SK-N-SH treated with all-trans-retinoic acid at 6 μM for 48 hours (cell line): ENCODE data around the gene DIP2C.
"Not testable (repeated sequence)": the region's sequence is repeated elsewhere in the genome, so short reads cannot be mapped to it uniquely, and the experiment has no call there.

Experiments
- ATAC-seq: fragments of 200-7000 bp; cut with Tn5 transposase; 3 replicates; pipeline ENCODE4 v1.9.1; 2020; ENCODE audit warnings: mild to moderate bottlenecking, moderate library complexity
- ARNTL ChIP-seq: fragments of 450-650 bp; formaldehyde crosslinking; IDR thresholded peaks from 2 replicates; pipeline ENCODE4 v1.5.0; 2020; ENCODE audit warnings: low read depth, mild to moderate bottlenecking, moderate library complexity, borderline replicate concordance
- BACH2 ChIP-seq: fragments of 250-450 bp; sonication (Bioruptor Pico); IDR thresholded peaks from 2 replicates; pipeline ENCODE4 v1.9.0; 2021; ENCODE audit warnings: mild to moderate bottlenecking, borderline replicate concordance
- CSDC2 ChIP-seq: fragments of 250-450 bp; sonication (Bioruptor Pico); IDR thresholded peaks from 2 replicates; pipeline ENCODE4 v1.5.0; 2020; ENCODE audit warnings: mild to moderate bottlenecking, moderate library complexity
- ESRRG ChIP-seq: fragments of 250-450 bp; sonication (Bioruptor Pico); IDR thresholded peaks from 2 replicates; pipeline ENCODE4 v1.6.1; 2021; ENCODE audit warnings: mild to moderate bottlenecking
- GLIS3 ChIP-seq: fragments of 250-450 bp; sonication (Bioruptor Pico); IDR thresholded peaks from 2 replicates; pipeline ENCODE4 v1.5.0; 2020; ENCODE audit warnings: mild to moderate bottlenecking, moderate library complexity
- ISL1 ChIP-seq: fragments of 250-450 bp; sonication (Bioruptor Pico); IDR thresholded peaks from 2 replicates; pipeline ENCODE4 v2.1.2; 2022; ENCODE audit warnings: mild to moderate bottlenecking, moderate library complexity
- OSR1 ChIP-seq: fragments of 250-450 bp; sonication (Bioruptor Pico); IDR thresholded peaks from 2 replicates; pipeline ENCODE4 v1.8.0; 2022; ENCODE audit warnings: moderate library complexity, mild to moderate bottlenecking, inconsistent platforms
- PPARA ChIP-seq: fragments of 250-450 bp; sonication (Bioruptor Pico); IDR thresholded peaks from 2 replicates; pipeline ENCODE4 v1.5.0; 2020; ENCODE audit warnings: mild to moderate bottlenecking, borderline replicate concordance
- RARB ChIP-seq: fragments of 250-450 bp; sonication (Bioruptor Pico); IDR thresholded peaks from 2 replicates; pipeline ENCODE4 v1.8.0; 2021; ENCODE audit warnings: mild to moderate bottlenecking, moderate library complexity
- SNAI2 ChIP-seq: fragments of 250-450 bp; sonication (Bioruptor Pico); IDR thresholded peaks from 2 replicates; pipeline ENCODE4 v1.5.0; 2020; ENCODE audit warnings: mild to moderate bottlenecking, moderate library complexity
- TCF4 ChIP-seq: fragments of 250-450 bp; sonication (Bioruptor Pico); IDR thresholded peaks from 2 replicates; pipeline ENCODE4 v1.8.0; 2021; ENCODE audit warnings: mild to moderate bottlenecking, moderate library complexity, borderline replicate concordance
- TOX ChIP-seq: fragments of 250-450 bp; sonication (Bioruptor Pico); IDR thresholded peaks from 2 replicates; pipeline ENCODE4 v1.8.0; 2021; ENCODE audit warnings: mild to moderate bottlenecking, moderate library complexity, borderline replicate concordance
- ZC3H10 ChIP-seq: fragments of 250-450 bp; sonication (Bioruptor Pico); IDR thresholded peaks from 2 replicates; pipeline ENCODE4 v1.5.1; 2021; ENCODE audit warnings: mild to moderate bottlenecking, moderate library complexity
- ZFP3 ChIP-seq: fragments of 250-450 bp; sonication (Bioruptor Pico); IDR thresholded peaks from 2 replicates; pipeline ENCODE4 v1.5.0; 2020; ENCODE audit warnings: mild to moderate bottlenecking, moderate library complexity
- ZFP30 ChIP-seq: fragments of 450-650 bp; formaldehyde crosslinking; IDR thresholded peaks from 2 replicates; pipeline ENCODE4 v1.5.0; 2022; ENCODE audit warnings: mild to moderate bottlenecking, moderate library complexity
- ZNF565 ChIP-seq: fragments of 450-650 bp; formaldehyde crosslinking; conservative IDR thresholded peaks from 2 replicates; pipeline ENCODE4 v1.5.0; 2020; ENCODE audit warnings: low read depth, mild to moderate bottlenecking, moderate library complexity
- ZNF70 ChIP-seq: fragments of 450-650 bp; formaldehyde crosslinking; IDR thresholded peaks from 2 replicates; pipeline ENCODE4 v1.5.0; 2020; ENCODE audit warnings: mild to moderate bottlenecking, moderate library complexity
- TF ChIP-seq, protein P1 (sequence below): fragments of 250-450 bp; sonication (Bioruptor Pico); IDR thresholded peaks from 2 replicates; pipeline ENCODE4 v1.8.0; 2020; ENCODE audit warnings: mild to moderate bottlenecking, moderate library complexity, borderline replicate concordance
- TF ChIP-seq, protein P2 (sequence below): fragments of 250-450 bp; sonication (Bioruptor Pico); IDR thresholded peaks from 2 replicates; pipeline ENCODE4 v1.8.0; 2021; ENCODE audit warnings: low read depth, mild to moderate bottlenecking, moderate library complexity, borderline replicate concordance
- TF ChIP-seq, protein P3 (sequence below): fragments of 250-450 bp; sonication (Bioruptor Pico); IDR thresholded peaks from 2 replicates; pipeline ENCODE4 v1.5.0; 2020; ENCODE audit warnings: mild to moderate bottlenecking, moderate library complexity
- TF ChIP-seq, protein P4 (sequence below): fragments of 250-450 bp; sonication (Bioruptor Pico); IDR thresholded peaks from 2 replicates; pipeline ENCODE4 v1.5.1; 2021; ENCODE audit warnings: mild to moderate bottlenecking, moderate library complexity
- TF ChIP-seq, protein P5 (sequence below): fragments of 250-450 bp; sonication (Bioruptor Pico); IDR thresholded peaks from 2 replicates; pipeline ENCODE4 v1.5.1; 2020; ENCODE audit warnings: low read depth, mild to moderate bottlenecking, moderate library complexity

DIP2C gene

DNA sequence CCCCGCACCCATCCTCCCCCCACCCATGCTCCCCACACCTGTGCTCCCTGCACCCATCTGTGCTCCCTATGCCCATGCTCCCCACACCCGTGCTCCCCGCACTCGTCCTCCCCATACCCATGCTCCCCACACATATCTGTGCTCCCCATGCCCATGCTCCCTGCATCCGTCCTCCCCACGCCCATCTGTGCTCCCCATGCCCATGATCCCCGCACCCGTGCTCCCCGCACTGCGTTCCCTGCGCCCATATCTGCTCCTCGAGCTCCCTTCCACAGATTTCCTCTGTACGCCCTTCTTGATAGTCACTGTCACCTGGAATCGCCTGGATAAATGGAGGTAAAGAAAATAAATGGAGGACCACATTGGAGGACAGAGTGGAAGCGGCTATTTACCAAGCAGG lies 9.9 kb downstream of the DIP2C start (continued):
- TF ChIP-seq, protein P1, sequence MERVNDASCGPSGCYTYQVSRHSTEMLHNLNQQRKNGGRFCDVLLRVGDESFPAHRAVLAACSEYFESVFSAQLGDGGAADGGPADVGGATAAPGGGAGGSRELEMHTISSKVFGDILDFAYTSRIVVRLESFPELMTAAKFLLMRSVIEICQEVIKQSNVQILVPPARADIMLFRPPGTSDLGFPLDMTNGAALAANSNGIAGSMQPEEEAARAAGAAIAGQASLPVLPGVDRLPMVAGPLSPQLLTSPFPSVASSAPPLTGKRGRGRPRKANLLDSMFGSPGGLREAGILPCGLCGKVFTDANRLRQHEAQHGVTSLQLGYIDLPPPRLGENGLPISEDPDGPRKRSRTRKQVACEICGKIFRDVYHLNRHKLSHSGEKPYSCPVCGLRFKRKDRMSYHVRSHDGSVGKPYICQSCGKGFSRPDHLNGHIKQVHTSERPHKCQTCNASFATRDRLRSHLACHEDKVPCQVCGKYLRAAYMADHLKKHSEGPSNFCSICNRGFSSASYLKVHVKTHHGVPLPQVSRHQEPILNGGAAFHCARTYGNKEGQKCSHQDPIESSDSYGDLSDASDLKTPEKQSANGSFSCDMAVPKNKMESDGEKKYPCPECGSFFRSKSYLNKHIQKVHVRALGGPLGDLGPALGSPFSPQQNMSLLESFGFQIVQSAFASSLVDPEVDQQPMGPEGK (CRISPR knock-in tag), result no peak
- TF ChIP-seq GLIS3, result no peak
- TF ChIP-seq ZFP30 (CRISPR knock-in tag), result no peak
- no peak for TF ChIP-seq RARB
- no peak for TF ChIP-seq ESRRG (CRISPR knock-in tag)
- no peak for TF ChIP-seq TCF4 (CRISPR knock-in tag)
- TF ChIP-seq, protein P2, sequence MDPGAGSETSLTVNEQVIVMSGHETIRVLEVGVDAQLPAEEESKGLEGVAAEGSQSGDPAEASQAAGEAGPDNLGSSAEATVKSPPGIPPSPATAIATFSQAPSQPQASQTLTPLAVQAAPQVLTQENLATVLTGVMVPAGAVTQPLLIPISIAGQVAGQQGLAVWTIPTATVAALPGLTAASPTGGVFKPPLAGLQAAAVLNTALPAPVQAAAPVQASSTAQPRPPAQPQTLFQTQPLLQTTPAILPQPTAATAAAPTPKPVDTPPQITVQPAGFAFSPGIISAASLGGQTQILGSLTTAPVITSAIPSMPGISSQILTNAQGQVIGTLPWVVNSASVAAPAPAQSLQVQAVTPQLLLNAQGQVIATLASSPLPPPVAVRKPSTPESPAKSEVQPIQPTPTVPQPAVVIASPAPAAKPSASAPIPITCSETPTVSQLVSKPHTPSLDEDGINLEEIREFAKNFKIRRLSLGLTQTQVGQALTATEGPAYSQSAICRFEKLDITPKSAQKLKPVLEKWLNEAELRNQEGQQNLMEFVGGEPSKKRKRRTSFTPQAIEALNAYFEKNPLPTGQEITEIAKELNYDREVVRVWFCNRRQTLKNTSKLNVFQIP, result no peak
- TF ChIP-seq, all 23 proteins: peak for 0

DNA sequence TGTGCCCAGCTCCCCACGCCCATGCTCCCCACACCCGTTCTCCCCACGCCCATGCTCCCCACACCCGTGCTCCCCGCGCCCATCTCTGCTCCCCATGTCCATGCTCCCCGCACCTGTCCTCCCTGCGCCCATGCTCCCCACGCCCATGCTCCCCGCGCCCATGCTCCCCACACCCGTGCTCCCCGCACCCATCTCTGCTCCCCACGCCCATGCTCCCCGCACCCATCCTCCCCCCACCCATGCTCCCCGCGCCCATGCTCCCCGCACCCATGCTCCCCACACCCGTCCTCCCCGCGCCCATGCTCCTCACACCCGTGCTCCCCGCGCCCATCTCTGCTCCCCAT lies 10.8 kb downstream of the DIP2C start:
- ATAC-seq, result not testable (repeated sequence)

DNA sequence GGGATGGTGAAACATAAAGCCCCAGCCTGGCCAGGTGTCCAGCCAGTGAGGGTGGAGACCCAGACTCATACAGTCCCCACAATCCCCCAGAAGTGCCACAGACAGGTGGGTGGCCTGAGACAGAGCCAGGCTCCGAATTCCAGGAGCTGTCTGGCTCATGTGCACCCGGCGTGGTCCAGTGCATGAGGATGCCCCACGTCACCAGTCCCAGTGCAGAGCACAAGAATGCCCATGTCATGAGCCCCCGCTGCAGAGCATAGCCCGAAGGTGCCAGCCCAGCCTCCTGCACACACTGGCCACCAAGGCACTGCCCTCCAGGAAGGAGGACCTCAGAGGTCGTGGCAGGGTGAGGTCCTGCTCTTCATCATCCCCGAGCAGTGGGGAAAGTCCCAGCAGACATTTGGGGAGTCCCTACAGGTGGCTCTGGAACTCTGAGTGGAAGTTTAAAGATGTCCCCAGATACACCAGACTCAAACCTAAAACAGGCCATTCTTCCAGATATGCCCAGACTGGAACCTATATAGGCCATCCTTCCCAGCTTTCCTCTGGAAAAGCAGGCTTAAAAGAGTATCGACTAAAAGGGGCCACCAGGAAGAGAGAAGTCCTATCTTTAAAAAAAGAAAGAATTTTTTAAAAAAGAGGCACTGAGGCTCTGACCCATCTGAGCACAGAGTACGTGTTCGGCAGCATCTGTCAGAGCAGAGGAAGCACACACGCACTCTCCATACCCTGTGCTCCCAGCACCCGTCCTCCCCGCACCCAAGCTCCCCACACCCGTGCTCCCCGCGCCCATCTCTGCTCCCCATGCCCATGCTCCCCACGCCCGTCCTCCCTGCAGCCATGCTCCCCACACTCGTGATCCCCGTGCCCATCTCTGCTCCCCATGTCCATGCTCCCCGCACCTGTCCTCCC lies 11.5 kb downstream of the DIP2C start:
- TF ChIP-seq ISL1 (no peak), RARB (no peak), ZFP30 (CRISPR knock-in tag) (no peak), ZFP3 (CRISPR knock-in tag) (no peak), OSR1 (CRISPR knock-in tag) (no peak), TOX (no peak), ZNF565 (CRISPR knock-in tag) (no peak), ZC3H10 (CRISPR knock-in tag) (no peak), SNAI2 (CRISPR knock-in tag) (no peak), ARNTL (no peak), ZNF70 (CRISPR knock-in tag) (no peak), PPARA (CRISPR knock-in tag) (no peak), BACH2 (no peak), CSDC2 (CRISPR knock-in tag) (no peak)
- TF ChIP-seq, protein P1 (CRISPR knock-in tag), result no peak
- TF ChIP-seq, protein P3, sequence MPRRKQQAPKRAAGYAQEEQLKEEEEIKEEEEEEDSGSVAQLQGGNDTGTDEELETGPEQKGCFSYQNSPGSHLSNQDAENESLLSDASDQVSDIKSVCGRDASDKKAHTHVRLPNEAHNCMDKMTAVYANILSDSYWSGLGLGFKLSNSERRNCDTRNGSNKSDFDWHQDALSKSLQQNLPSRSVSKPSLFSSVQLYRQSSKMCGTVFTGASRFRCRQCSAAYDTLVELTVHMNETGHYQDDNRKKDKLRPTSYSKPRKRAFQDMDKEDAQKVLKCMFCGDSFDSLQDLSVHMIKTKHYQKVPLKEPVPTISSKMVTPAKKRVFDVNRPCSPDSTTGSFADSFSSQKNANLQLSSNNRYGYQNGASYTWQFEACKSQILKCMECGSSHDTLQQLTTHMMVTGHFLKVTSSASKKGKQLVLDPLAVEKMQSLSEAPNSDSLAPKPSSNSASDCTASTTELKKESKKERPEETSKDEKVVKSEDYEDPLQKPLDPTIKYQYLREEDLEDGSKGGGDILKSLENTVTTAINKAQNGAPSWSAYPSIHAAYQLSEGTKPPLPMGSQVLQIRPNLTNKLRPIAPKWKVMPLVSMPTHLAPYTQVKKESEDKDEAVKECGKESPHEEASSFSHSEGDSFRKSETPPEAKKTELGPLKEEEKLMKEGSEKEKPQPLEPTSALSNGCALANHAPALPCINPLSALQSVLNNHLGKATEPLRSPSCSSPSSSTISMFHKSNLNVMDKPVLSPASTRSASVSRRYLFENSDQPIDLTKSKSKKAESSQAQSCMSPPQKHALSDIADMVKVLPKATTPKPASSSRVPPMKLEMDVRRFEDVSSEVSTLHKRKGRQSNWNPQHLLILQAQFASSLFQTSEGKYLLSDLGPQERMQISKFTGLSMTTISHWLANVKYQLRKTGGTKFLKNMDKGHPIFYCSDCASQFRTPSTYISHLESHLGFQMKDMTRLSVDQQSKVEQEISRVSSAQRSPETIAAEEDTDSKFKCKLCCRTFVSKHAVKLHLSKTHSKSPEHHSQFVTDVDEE (CRISPR knock-in tag), result no peak
- TF ChIP-seq, protein P4, sequence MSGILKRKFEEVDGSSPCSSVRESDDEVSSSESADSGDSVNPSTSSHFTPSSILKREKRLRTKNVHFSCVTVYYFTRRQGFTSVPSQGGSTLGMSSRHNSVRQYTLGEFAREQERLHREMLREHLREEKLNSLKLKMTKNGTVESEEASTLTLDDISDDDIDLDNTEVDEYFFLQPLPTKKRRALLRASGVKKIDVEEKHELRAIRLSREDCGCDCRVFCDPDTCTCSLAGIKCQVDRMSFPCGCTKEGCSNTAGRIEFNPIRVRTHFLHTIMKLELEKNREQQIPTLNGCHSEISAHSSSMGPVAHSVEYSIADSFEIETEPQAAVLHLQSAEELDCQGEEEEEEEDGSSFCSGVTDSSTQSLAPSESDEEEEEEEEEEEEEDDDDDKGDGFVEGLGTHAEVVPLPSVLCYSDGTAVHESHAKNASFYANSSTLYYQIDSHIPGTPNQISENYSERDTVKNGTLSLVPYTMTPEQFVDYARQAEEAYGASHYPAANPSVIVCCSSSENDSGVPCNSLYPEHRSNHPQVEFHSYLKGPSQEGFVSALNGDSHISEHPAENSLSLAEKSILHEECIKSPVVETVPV (CRISPR knock-in tag), result no peak
- TF ChIP-seq, protein P5, sequence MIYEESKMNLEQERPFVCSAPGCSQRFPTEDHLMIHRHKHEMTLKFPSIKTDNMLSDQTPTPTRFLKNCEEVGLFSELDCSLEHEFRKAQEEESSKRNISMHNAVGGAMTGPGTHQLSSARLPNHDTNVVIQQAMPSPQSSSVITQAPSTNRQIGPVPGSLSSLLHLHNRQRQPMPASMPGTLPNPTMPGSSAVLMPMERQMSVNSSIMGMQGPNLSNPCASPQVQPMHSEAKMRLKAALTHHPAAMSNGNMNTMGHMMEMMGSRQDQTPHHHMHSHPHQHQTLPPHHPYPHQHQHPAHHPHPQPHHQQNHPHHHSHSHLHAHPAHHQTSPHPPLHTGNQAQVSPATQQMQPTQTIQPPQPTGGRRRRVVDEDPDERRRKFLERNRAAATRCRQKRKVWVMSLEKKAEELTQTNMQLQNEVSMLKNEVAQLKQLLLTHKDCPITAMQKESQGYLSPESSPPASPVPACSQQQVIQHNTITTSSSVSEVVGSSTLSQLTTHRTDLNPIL, result no peak
- no peak for ATAC-seq
